Activated CD4-positive, alpha-beta T cell treated with anti-CD3 and anti-CD28 coated beads for 4 hours (primary cell): ENCODE results near the gene CDC45.

Source experiments
- DNase-seq, 2 donors: peaks; one replicate each; pipeline ENCODE4 v3.0.0-alpha.2; 2020

Gene CDC45

DNA sequence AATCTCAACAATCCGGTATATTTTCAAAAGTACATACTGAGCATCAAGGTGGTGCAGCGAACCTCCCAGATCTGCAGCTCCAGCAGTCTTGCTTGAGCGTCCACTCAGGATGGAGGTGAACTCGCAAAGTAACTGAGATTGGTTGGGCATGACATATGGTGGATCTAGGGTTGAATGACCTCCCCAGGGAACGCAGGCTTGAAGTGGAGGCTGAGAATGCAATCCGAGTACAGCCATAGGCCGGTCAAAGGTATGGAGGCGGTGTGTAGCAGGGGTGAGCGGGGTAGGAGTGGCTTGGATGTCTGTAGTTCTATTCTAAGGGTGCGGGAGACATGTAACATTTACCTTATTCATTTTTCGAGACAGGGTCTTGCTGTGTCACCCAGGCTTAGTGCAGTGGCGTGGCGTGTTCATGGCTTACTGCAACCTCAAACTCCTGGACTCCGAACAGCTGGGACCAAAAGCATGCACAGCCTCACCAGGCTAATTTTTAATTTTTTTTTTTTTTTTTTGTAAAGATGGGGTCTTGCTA lies 31.6 kb upstream of the CDC45 start:
- DNase-seq: no peak

GRCh38 chr22:19448739-19449421 lies 30.8 kb upstream of the CDC45 start:
- DNase-seq: no peak

DNA sequence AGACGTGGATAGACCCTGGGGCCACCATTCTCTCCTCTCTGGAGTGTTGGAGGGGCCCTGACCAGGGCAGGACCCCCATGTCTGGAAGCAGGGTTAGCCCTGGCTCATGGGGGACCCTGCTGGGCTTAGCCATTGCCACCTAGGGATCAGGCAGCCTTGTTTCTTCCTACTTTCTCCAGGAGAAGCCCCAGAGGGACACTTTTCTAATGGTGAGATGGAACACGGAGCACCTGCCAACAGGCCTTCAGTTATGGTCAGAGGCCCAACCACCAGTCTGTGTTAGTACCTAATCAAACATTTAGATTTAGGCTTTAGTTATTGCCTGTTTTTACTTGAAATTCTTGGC lies 30.3 kb upstream of the CDC45 start:
- DNase-seq: no peak

DNA sequence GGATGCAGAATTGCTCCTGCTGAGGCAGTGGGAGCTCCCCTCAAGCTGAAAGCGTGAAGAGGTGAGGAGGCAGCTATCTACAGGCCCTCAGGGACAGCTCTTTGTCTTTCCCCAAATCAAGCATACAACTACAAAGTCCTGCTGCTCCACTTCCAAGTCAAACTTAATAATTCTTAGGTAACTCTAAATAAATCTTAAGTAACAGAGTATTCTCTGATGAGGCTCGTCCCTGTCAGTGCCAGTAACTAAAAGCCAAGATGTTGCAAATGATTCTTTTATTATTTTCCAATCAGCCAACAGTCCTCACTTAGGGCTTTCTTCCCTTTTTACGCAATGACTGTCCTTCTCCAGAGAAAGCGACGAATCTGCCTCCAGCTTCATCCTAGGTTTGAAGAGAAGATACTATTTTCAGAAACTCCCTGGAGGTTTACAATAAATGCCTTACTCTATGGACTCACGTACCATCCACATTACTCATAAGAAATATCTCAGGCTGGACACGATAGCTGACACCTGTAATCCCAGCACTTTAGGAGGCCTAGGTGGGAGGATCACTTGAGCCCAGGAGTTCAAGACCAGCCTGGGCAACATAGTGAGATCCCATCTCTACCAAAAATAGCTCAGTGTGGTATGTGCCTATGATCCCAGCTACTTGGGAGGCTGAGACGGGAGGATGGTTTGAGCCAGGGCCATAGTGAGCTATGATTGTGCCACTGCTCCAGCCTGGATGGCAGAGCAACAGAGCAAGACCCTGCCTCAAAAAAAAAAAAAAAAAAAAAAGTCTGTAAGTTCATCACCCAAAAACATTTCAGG lies 29.2 kb upstream of the CDC45 start:
- DNase-seq: no peak

GRCh38 chr22:19451570-19451969 lies 28.1 kb upstream of the CDC45 start:
- no peak for DNase-seq

DNA sequence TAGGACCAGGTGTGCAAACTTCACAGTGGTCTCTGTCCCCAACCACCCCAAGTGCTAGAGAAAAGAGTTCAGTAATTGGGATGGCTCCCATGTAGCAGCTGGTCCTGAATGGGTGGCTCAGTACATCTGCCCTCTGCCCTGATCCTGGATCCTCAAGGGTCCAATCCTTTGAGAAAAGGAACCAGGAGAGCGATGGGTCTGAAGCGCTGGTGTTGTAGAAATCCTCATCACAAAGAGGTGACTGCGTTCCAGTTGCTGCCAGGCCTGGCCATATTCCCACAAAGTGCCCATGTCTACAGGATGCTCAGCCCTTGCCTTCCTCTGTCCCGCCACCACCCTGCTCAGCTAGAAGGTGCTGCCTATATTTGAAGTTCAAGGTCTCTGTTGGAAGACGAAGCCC lies 26.0 kb upstream of the CDC45 start:
- no peak for DNase-seq

DNA sequence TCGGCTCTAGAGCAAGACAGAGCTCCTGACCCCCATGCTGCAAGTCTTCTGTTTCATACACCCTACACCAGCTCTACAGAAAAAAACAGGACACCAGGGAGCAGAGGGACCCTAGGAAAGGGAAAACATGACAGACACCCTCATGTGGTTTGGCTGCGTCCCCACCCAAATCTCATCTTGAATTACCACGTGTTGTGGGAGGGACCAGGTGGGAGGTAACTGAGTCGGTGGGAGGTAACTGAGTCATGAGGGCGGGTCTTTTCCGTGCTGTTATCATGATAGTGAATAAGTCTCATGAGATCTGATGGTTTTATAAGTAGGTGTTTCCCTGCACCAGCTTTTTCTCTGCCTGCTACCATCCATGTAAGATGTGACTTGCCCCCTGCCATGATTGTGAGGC lies 25.6 kb upstream of the CDC45 start:
- no peak for DNase-seq

GRCh38 chr22:19455033-19455432 lies 24.7 kb upstream of the CDC45 start:
- DNase-seq: no peak

- no peak for DNase-seq
Observed at GRCh38 chr22:19455585-19456370, 23.9 kb upstream of the CDC45 start.

DNA sequence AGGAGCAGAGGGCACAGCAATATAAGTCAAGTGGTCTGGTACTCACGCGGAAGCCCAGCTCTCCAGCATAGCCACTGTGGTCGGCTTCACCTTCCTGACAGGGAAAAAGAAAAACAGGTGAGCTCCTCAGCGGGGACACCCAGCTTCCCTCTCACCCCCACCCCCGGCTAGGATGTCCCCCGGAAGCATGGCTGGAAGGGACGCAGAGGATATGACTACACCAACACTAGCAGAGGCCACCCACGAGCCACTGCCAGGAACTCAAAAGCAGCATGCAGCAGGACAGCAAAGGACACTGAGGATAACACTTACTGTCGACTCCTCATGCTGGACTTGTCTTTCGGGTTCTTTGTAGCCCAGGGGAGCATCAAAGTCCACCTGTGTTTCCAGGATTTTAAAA lies 23.2 kb upstream of the CDC45 start:
- no peak for DNase-seq

DNA sequence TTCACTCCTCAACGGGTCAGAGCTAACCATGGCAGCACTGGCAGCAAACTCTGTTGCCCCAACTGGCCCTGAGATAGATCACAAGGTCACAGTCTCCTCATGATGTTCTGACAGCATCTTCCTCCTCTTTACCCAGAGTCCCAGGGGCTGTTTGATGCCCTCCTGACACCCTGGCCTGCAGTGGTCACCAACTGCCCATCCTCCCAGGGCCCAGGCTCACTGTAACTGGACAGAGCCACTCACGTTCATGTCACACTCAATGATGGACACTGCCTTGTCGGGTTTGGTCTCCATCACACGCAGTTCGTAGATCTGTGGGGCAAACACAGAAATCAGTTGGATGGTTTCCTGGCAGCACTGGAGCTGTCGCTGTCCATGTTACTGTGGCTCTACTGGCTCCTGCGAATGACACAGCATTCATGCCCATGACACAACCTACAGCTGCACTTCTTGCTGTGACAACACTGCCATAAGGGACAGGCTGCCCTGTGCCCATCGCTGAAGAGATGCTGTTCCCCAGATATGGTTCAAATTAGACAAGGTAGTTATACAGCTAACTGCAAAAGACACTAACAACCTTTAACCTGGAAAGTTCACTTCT lies 21.8 kb upstream of the CDC45 start:
- DNase-seq: no peak

DNA sequence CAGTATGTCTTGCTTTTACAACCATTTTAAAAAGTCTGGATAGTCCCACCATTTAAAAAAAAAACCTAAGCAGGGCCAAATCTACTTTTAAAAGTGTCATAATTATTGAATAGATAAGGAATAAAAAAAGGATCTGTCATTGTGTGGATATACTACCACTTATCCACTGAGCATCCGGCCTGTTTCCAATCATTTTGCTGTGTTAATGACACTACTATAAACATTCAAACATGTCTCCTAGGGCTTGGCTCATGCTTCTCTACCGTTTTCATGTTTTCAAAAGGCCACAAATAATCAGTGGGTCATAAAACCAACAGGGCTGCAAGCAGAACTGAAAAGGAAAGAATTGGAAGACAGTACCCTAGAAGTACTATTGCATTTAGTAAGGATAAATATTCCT lies 19.7 kb upstream of the CDC45 start:
- DNase-seq: no peak

DNA sequence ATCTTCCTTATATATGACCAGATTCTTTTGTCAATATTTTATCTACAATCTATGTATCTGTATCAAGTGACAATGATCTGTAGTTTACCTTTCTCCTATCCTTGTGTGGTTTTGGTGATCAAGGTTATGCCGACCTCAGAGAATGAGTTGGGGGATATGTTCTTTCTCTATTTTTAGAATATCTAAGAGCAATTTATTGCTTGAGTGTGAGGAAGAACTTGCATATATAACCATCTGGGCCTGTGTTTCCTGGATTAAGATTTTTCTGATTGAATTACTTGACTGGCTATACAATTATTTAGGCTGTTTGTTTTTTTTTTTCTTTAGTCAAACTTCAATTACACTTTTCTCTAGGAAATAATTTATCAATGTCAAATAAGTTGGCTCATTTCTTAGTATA lies 18.2 kb upstream of the CDC45 start:
- DNase-seq: no peak

GRCh38 chr22:19463008-19463407 lies 16.7 kb upstream of the CDC45 start:
- no peak for DNase-seq

DNA sequence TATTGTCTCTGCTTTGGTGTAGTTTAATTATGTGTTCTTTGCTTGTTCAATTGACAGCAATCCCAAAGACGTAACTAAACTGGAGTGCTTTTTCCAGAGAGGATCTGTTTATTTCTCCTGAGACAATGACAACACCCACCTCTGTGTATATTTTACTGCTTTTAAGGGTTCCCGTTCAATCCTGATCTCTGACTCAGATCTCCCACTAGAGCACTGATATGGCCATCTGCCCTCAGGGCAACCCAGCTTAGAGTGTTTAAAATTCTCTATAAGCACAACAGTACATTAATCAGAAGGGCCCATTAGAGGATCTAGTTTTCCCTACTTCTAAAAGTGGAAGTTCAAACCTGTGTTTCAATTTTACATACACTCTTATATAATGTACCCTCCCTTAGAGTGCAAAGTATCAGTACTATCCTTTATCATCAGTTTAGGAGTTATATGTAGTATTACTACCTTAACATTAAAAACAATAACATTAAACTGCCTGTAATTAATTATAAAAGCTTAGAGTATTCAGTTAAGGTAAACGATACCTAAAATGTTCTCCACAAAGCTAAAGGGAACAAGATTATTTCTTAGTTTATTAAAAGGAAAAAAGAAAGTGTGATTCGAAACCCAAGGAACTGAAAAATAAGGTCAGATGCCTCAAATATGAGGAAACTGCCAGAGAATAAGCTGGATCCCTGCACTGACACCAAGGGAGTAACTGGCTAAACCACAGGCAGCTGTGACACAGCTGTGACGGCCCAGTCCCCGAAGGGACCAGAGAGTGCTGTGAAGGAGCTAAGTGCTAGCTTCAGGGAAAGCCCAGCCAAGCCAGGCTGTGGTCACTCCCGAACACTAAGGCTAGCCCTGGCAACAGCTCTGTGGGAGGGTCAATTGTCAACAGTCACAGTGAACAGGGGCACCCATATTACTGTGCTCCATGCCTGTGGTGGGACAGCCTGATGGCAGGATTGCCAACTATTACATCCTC lies 15.9 kb upstream of the CDC45 start:
- DNase-seq: no peak

- DNase-seq: no peak
Observed at GRCh38 chr22:19464546-19464945, 15.2 kb upstream of the CDC45 start.

DNA sequence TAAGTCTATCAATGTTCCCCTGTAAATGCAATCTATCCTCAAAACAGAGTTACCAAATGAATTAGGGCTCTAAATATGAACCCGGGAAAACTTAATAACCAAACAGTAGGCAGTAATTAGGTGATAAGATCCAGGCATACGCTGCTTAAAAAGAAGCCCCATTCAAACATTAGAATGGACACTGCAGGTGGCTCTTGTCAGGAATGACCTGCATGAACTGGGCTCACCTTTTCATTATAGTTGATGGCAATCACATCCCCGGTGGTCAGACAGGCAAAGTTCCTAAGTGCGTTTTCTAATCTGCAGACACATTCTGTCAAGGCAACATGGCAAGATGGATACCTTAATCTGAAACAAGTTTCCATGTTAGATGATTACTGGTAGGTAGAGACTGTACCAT lies 14.7 kb upstream of the CDC45 start:
- DNase-seq: no peak

GRCh38 chr22:19466126-19466716 lies 13.5 kb upstream of the CDC45 start:
- no peak for DNase-seq

- DNase-seq: no peak
Observed at GRCh38 chr22:19466848-19467752, 12.6 kb upstream of the CDC45 start.

DNA sequence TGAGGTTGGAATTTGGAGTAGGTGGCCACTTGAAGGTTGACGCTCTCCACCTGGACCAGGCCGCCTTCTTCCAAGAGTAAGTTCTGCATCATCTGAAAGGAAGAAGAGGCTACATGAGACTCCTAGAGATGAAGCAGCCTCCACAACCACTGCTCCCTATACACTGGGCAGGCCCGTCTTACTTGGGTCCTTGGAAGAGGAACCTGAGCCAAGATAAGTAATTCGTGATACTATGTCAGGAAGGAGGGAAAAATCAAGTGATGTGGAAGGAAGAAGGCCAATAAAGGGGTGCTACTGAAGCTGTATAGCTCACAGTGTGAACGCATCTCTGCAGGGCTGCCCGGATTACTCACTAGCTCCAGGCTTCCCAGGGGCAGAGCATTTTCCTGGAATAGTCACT lies 11.8 kb upstream of the CDC45 start:
- no peak for DNase-seq

- DNase-seq: no peak
Observed at GRCh38 chr22:19469421-19469820, 10.3 kb upstream of the CDC45 start.
